ENCODE results near the gene SLC22A1.
"Not testable (repeated sequence)": the region's sequence is repeated elsewhere in the genome, so short reads cannot be mapped to it uniquely, and the experiment has no call there.

Gene SLC22A1

DNA sequence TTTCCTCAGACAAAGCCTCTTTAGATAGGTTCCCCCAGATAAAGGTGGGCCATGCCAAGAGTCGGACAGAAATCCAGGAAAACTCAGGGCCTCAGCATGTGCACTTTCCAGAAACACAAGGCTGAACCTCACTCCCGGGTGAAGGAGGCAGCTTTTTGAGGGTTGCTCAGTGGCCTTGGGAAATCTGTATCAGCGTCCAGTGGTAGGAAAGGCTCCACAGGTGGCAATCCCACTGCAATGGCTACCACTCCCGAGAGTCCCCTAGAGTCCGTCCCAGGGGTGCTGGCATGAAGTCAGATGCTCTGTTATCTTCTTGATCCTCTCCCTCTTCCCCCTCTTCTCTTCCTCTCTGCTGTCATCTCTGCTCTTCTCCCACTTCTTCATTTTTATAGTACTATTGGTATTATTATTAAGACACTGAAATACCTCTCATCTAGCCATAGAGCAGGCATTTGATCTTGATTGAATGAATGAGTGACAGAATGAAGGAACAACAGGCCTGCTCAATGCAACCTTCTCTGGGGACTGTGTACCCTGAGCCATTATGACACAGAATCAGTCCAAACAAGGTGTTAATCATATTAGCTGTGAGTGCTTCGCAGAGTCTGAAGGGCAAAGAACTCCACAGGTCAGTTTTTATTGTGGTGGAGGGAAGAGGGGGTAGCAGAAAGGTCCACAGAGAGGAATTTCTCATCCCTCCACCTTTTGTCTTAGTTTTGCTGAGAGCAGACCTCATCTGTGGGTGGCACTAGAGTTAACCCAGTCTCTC is 13.3 kb downstream of the SLC22A1 start:
- Mint-ChIP-seq H3K4me3 (no peak overlapping the region), H3K36me3 (ENCODE audit: low read depth) (peaks cover 16% of the 10 kb centered on the region), H3K27me3 (ENCODE audit: low read depth) (no peaks in the 10 kb centered on the region), H3K27ac (no peak overlapping the region), H3K9me3 (no peaks in the 10 kb centered on the region), H3K4me1 (ENCODE audit: low read depth) (peaks cover 13% of the 10 kb centered on the region)

DNA sequence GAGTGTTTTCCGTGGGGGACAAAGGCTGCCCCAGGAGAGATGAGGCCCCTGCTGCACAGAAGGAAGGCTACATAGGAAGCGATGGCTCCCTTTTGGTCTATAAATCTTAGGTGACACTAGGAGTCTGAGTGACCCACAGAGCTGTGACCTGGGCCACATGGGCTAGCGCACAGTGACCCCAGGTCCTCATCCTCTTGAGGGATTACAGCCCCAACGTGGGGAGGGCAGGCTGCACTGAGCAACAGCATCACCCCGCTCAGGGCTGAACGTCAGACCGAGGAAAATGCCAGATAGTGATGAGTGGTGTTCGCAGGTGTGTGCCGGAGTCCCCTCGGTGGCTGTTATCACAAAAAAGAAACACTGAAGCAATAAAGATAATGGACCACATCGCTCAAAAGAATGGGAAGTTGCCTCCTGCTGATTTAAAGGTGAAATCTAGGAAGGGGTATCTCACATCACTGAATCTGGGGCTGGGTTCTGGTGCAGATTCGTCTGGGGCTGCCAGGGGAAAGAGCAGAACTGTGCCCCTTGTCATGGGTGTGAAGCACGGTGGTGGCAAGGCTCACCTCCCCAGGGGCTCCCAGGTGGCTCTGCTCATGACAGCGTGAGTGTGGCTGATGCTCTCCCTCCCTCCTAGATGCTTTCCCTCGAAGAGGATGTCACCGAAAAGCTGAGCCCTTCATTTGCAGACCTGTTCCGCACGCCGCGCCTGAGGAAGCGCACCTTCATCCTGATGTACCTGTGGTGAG is 14.5 kb downstream of the SLC22A1 start:
- H3K27me3 Mint-ChIP-seq (ENCODE audit: low read depth), result no peaks in the 10 kb centered on the region
- H3K27ac Mint-ChIP-seq, result no peak overlapping the region
- no peaks in the 10 kb centered on the region for H3K9me3 Mint-ChIP-seq
- H3K36me3 Mint-ChIP-seq (ENCODE audit: low read depth), result peaks cover 13% of the 10 kb centered on the region
- peaks cover 13% of the 10 kb centered on the region for H3K4me1 Mint-ChIP-seq (ENCODE audit: low read depth)
- H3K4me3 Mint-ChIP-seq, result no peak overlapping the region

DNA sequence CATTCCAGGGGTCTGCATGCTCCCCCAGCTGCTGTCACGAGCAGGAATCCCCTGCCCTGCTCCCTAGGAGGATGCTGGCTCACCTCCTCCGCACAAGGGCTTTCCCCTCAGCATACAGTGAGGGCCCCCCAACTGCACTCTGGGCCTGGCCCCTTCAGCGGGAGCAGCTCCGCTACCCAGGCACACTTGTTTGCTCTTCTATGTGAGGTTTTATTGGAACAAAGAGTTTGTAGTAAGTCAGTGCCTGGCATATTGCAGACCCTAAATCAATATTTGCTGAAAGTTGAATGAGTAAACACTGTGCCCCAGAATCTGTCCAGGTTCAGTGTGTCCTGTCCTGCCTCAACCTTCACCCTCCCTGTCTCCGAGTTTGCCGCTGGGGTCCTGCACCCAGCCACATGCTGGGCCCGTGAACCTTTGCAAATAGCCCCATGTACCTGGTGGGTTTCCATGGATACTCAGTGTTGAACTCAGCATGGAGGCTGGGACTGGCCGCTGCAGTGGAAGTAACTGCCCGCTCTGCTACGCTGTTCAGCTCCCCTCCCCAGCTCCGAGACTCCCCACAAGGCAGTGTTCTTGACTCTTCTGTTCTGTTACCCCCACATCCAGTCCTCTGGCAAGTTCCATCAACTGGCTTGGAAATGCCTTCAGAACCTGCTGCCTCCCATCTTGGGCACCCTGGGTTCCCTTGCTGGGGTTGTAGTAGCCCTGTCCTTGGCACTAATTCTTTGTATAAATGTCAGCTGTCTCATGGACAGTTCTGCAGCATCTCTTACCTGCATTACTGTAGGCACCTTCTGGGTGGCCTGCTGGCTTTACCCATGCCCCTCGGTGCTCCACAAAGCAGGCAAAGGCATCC is 15.7 kb downstream of the SLC22A1 start:
- H3K36me3 Mint-ChIP-seq (ENCODE audit: low read depth), result peaks cover 10% of the 10 kb centered on the region
- H3K27me3 Mint-ChIP-seq (ENCODE audit: low read depth), result no peaks in the 10 kb centered on the region
- H3K4me1 Mint-ChIP-seq (ENCODE audit: low read depth), result peaks cover 13% of the 10 kb centered on the region
- no peak overlapping the region for H3K4me3 Mint-ChIP-seq
- no peak overlapping the region for H3K27ac Mint-ChIP-seq
- no peaks in the 10 kb centered on the region for H3K9me3 Mint-ChIP-seq

DNA sequence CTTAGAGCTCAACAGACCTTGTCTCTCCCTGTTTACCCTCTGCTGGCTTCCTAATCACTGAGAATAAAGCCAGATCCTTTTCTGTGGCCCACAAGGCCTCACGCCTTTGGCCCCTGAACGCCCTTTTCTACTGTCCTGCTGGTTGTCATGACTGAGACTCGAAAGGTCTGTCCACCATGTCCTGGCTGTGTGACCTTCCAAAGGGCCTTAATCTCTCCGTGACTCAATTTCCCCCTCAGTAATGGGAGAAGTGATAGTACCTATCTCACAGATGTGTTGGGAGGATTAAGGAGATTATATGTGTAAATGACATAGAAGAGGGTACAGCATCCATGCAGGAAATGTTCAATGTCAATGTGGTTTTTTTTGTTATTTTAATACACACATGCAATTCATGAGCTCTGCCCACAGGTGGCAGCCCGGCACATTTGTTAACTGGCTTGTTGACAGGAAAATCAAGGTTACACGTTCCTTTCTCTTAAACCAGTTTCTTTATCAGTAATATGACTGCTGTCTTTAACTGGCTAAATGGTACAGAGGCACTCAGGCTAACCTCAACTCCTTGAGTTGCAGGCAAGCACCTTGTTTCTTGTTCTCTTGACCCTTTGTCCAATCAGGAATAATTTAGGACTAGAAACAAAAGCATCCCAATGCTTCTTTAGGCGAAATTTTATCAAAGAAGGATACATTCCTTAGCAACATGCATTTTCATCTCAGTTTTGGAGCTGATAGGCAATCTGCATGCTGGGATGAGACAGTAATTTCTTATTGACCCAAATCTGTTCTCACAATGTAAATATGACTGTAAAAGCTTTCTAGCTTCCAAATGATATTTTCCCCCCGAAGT is 16.6 kb downstream of the SLC22A1 start:
- Mint-ChIP-seq H3K36me3 (ENCODE audit: low read depth) (peaks cover 5% of the 10 kb centered on the region), H3K27ac (no peak overlapping the region), H3K27me3 (ENCODE audit: low read depth) (no peaks in the 10 kb centered on the region), H3K4me3 (no peak overlapping the region), H3K4me1 (ENCODE audit: low read depth) (peaks cover 12% of the 10 kb centered on the region), H3K9me3 (no peaks in the 10 kb centered on the region)

DNA sequence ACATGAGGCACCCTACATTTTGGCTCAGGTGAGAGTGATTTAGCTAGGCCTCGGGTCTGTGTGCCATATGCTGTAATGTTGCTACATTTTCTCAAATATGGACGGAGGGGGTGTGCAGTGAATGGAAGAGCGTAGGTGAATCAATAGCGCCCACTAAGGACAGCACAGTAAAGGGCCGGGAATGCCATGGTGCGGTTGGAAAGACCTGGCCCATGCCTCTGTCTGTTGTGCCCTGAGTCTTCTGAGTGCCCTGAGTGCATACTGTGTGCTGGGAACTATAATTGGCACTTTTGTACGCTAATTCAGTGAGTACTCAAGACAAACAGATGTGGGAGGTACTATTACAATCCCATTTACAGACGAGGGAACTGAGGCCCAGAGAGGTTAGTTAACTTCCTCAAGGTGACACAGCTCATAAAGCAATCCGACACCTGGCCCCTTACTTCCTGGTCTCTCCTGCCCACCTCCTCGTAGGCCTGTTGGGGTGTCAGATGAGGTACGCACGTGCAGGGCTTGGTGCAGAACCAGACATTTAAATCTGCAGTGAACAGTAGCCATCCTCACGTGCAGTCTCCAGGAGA is 17.3 kb downstream of the SLC22A1 start:
- Mint-ChIP-seq H3K27ac (no peak overlapping the region), H3K4me3 (no peak overlapping the region), H3K36me3 (ENCODE audit: low read depth) (peaks cover 8% of the 10 kb centered on the region), H3K27me3 (ENCODE audit: low read depth) (no peaks in the 10 kb centered on the region), H3K4me1 (ENCODE audit: low read depth) (peaks cover 12% of the 10 kb centered on the region), H3K9me3 (no peaks in the 10 kb centered on the region)

DNA sequence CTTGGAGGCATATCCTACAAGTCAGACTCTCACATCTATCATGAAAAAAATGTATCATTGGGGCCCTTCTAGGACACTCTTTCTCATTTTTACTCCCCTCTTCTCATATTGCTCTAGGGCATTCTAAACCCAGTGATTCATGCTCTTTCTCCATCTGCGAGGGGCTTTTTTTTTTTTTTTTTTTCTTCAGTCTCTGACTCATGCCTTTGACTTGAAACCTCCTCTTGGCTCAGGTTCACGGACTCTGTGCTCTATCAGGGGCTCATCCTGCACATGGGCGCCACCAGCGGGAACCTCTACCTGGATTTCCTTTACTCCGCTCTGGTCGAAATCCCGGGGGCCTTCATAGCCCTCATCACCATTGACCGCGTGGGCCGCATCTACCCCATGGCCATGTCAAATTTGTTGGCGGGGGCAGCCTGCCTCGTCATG is 17.8 kb downstream of the SLC22A1 start:
- Mint-ChIP-seq H3K4me1 (ENCODE audit: low read depth) (peaks cover 12% of the 10 kb centered on the region), H3K36me3 (ENCODE audit: low read depth) (peaks cover 10% of the 10 kb centered on the region), H3K27me3 (ENCODE audit: low read depth) (no peaks in the 10 kb centered on the region), H3K4me3 (no peak overlapping the region), H3K27ac (no peak overlapping the region), H3K9me3 (no peaks in the 10 kb centered on the region)

DNA sequence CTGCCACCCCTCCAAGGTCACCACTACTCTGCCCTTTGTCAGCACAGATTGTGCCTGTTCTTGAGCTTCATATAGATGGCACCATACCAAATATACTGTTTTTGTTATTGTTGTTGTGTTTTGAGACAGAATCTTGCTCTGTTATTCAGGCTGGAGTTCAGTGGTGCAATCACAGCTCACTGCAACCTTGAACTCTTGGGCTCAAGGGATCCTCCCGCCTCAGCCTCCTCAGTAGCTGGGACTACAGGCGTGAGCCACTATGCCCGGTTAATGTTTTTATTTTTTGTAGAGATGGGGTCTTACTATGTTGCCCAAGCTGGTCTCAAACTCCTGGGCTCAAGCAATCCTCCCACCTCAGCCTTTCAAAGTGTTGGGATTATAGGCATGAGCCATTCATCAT is 18.9 kb downstream of the SLC22A1 start:
- H3K27ac Mint-ChIP-seq; H3K4me1 Mint-ChIP-seq (ENCODE audit: low read depth); H3K4me3 Mint-ChIP-seq; H3K36me3 Mint-ChIP-seq (ENCODE audit: low read depth); H3K27me3 Mint-ChIP-seq (ENCODE audit: low read depth); H3K9me3 Mint-ChIP-seq: not testable (repeated sequence)

DNA sequence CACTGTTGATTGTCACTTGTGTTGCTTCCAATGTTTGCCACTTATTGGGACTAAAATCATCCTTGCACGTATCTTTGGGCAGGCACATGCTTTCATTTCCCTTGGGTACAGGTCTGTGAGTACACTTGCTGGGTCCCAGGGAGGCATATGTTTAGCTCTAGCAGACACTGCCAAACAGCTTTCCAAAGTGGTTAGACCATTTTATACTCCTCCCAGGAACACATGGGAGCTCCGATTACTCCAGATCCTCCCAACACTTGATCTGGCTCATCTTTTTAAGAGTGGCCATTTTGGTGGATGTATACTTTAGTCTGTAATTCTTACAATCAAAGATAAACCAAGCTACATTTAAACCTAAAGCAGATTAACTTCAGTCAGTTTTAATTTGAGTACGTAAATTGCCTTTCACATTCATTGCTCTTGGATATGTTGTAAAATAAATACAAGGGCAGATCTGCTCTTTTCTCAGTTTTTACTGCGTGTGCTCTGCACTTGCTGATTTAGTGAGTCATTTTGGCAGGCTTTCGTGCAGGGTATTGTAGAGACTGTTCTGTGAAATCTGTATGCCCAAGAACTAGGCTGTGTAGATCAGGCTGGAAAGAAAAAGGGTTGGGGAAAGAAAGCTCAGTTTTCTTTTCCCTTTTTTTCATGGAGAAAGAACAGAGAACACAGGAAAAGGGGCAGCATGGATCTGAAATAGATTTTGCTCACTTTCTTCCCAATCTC is 19.5 kb downstream of the SLC22A1 start:
- Mint-ChIP-seq H3K4me1 (ENCODE audit: low read depth) (peaks cover 9% of the 10 kb centered on the region), H3K36me3 (ENCODE audit: low read depth) (peaks cover 7% of the 10 kb centered on the region), H3K9me3 (no peaks in the 10 kb centered on the region), H3K4me3 (no peak overlapping the region), H3K27me3 (ENCODE audit: low read depth) (no peaks in the 10 kb centered on the region), H3K27ac (no peak overlapping the region)

DNA sequence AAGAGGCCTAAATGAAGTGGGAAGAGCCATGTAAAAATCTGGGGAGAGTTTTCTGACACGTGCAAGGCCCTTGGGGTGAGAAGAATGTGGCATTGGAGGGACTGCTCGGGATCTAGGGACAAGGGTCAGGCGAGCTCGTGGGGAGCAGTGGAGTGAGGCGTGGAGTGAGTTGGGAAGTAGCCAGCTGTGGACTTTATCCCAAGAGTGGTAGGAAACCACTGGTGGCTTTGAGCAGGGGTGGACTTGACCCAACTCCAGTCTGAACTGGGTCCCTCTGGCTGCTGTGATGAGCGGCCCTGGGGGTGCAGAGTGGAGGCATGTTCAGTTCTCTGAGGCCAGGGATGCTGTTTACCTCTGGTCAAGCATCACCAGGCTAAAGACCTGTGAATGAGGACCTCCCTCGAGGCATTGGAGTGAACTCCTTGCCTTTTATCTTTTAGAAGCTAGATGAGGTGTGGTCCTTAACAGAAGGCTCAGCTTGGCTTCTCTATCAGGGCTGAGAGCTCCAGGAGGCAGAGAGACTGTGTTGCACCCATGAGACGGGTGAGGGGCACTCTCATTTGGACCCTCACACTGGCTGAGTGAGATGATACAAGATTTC is 20.6 kb downstream of the SLC22A1 start:
- Mint-ChIP-seq H3K4me1 (ENCODE audit: low read depth) (peaks cover 9% of the 10 kb centered on the region), H3K9me3 (no peaks in the 10 kb centered on the region), H3K36me3 (ENCODE audit: low read depth) (peaks cover 7% of the 10 kb centered on the region), H3K27ac (no peak overlapping the region), H3K4me3 (no peak overlapping the region), H3K27me3 (ENCODE audit: low read depth) (no peaks in the 10 kb centered on the region)

DNA sequence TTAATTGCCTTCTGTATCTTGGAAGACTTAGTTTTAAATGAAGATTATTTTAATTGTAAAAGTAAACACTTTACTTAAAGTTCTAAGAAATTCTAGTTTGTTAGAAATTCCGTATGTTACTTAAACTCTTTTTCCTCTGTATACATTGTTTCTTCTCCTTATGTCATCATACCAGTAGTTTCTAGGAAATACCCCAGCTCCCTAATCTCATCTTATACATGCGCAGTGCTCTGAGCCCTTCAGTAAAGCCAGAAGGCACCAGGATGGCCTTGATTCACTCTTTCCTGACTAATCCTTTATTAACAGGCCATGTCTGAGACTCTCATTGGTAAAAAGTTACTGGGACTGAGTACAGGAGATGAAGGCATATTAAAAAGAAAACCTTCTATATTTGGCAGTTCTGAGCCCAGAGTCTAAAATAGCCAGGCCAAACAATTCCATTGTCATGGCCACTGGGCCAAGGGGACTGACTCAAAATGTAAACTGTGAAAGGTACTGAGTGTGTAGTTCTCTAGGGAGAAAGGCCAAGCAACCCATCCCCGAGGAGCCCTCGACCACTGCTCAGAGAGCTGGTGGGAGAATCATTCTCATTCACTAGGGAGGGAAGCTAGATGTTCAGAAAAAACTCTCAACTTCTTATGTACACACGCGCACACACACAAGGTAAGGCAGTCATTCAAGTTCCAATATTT is 25.0 kb downstream of the SLC22A1 start:
- Mint-ChIP-seq H3K4me1 (ENCODE audit: low read depth) (no peaks in the 10 kb centered on the region), H3K36me3 (ENCODE audit: low read depth) (peaks cover 11% of the 10 kb centered on the region), H3K27ac (no peak overlapping the region), H3K9me3 (no peaks in the 10 kb centered on the region), H3K27me3 (ENCODE audit: low read depth) (no peaks in the 10 kb centered on the region), H3K4me3 (no peak overlapping the region)

DNA sequence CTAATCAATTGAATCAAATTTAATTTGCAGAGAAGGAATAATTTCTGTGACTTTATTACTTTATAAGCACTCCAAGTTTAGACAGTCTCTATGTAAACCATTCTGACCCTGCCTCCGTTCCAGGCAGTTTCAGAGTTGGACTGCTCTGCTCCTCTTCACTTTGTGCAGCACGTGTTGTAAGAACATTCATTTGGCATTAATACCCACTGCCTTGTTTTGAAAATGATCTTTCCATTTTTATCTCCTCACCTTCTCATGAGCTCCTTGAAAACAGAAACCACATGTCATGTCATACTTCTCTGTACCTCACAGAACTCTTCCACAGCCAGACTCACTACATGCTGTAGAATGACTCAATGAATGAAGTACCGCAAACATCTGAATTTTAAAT is 25.5 kb downstream of the SLC22A1 start:
- Mint-ChIP-seq H3K4me1 (ENCODE audit: low read depth) (no peaks in the 10 kb centered on the region), H3K4me3 (no peak overlapping the region), H3K27me3 (ENCODE audit: low read depth) (no peaks in the 10 kb centered on the region), H3K27ac (no peak overlapping the region), H3K9me3 (no peaks in the 10 kb centered on the region), H3K36me3 (ENCODE audit: low read depth) (peaks cover 11% of the 10 kb centered on the region)

DNA sequence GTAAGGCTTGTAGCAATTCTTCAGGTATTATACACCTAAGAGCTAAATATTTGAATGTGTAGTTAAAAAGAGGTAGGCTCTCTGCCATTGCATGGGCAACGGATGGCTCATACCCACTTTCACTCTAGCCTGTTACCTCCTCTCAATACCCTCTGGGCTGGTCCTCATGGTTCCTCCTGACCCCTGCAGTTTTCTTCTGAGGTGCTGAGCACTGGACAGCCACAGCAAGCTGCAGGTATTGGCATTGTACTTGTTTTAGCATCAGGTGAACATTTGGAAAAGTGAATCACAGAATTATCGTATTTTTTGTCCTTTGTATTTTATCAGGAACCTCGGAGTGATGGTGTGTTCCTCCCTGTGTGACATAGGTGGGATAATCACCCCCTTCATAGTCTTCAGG is 32.9 kb downstream of the SLC22A1 start:
- Mint-ChIP-seq H3K4me1 (ENCODE audit: low read depth) (no peaks in the 10 kb centered on the region), H3K9me3 (no peaks in the 10 kb centered on the region), H3K27me3 (ENCODE audit: low read depth) (no peaks in the 10 kb centered on the region), H3K27ac (no peak overlapping the region), H3K4me3 (no peak overlapping the region), H3K36me3 (ENCODE audit: low read depth) (peaks cover 10% of the 10 kb centered on the region)
